Ascending aorta (tissue), 2 donors: ENCODE data around the gene HLA-DRA. TPM values are rescaled to one million over a fixed set of nuclear protein-coding genes. Genes with fewer than 3 reads are reported as not detected.

Experiments
- DNase-seq, 2 donors: peaks; one replicate each; pipeline ENCODE4 v3.0.0-alpha.2; 2019; ENCODE audit warnings: low spot score in 2 of 2
- H3K27ac ChIP-seq, 2 donors: fragments of 200-600 bp; sonication (generic); one replicate each; pipeline ENCODE4 v1.5.1; 2016 to 2017; ENCODE audit warnings: mild to moderate bottlenecking in 1 of 2
- H3K27me3 ChIP-seq: fragments of 200-600 bp; sonication (generic); one replicate; pipeline ENCODE4 v1.5.1; 2017
- H3K36me3 ChIP-seq, 2 donors: fragments of 200-600 bp; sonication (generic); one replicate each; pipeline ENCODE4 v1.5.1; 2016
- H3K4me1 ChIP-seq, 2 donors: fragments of 200-600 bp; sonication (generic); one replicate each; pipeline ENCODE4 v1.5.1; 2016 to 2017; ENCODE audit warnings: mild to moderate bottlenecking in 1 of 2
- H3K4me3 ChIP-seq, 2 donors: fragments of 200-600 bp; sonication (generic); one replicate each; pipeline ENCODE4 v1.5.1; 2016 to 2017; ENCODE audit warnings: mild to moderate bottlenecking in 1 of 2
- H3K9me3 ChIP-seq, 2 donors: fragments of 200-600 bp; sonication (generic); one replicate each; pipeline ENCODE4 v1.5.1; 2016
- CTCF ChIP-seq, 3 experiments: fragments of 200-600 bp in 2 of 3; fragments of 450-650 bp in 1 of 3; sonication (generic) in 2 of 3; IDR thresholded peaks; one replicate each; pipeline ENCODE4 v1.5.1; 2016 to 2019; ENCODE audit warnings: antibody characterized with exemption in 3 of 3, mild to moderate bottlenecking in 1 of 3, moderate library complexity in 1 of 3
- intact Hi-C: fragments of 100-400 bp; cut with DNase I; formaldehyde crosslinking; loops from one replicate; pipeline ENCODE4 v1.15.1; 2023
- total RNA-seq: library from RNA; depleted of rRNA; stranded (reverse); fragments of >200 nt; gene quantifications from one replicate; pipeline ENCODE4 v1.1.0, GENCODE V29; 2016

The HLA-DRA gene
- 220 TPM for total RNA-seq

- no peaks in the 10 kb centered on the region for H3K36me3 ChIP-seq
- no peaks in the 10 kb centered on the region for H3K4me1 ChIP-seq
- peak within 1 kb of the TSS in 1 of 2 donors; percentile 10 for H3K27ac ChIP-seq
- H3K9me3 ChIP-seq = no peaks in the 10 kb centered on the region
- intact Hi-C loops = no loop called here
- H3K27me3 ChIP-seq = no peaks in the 10 kb centered on the region
- no peak for DNase-seq
- peak within 1 kb of the TSS; percentile 34 to 48 for H3K4me3 ChIP-seq
- TF ChIP-seq CTCF (IDR thresholded peaks at IDR 0.05) = no peak
Measured at GRCh38 chr6:32439602-32440214, at the start of gene HLA-DRA. TSS of gene HLA-DRA (plus strand) at chr6:32439887. CDS start at chr6:32439951, 64 bp downstream.

GRCh38 chr6:32391505-32391904 is 48.2 kb upstream of the HLA-DRA start:
- no peaks in the 10 kb centered on the region for H3K27me3 ChIP-seq
- H3K4me1 ChIP-seq = no peaks in the 10 kb centered on the region
- intact Hi-C loops = no loop called here
- H3K4me3 ChIP-seq = no peak overlapping the region
- no peak overlapping the region for H3K27ac ChIP-seq
- H3K36me3 ChIP-seq = no peaks in the 10 kb centered on the region
- no peak for TF ChIP-seq CTCF (IDR thresholded peaks at IDR 0.05)
- H3K9me3 ChIP-seq = no peaks in the 10 kb centered on the region
- no peak for DNase-seq

- Histone ChIP-seq H3K9me3 (no peaks in the 10 kb centered on the region), H3K27me3 (no peaks in the 10 kb centered on the region), H3K36me3 (no peaks in the 10 kb centered on the region), H3K4me3 (no peak overlapping the region), H3K4me1 (no peaks in the 10 kb centered on the region), H3K27ac (peak overlapping the region in 1 of 2 donors; percentile 7)
- no peak for DNase-seq
- intact Hi-C loops = no loop called here
- TF ChIP-seq CTCF (IDR thresholded peaks at IDR 0.05) = no peak
Measured at GRCh38 chr6:32393665-32394420, 45.8 kb upstream of the HLA-DRA start.

GRCh38 chr6:32396028-32396427 is 43.7 kb upstream of the HLA-DRA start:
- Histone ChIP-seq H3K27ac (no peak overlapping the region), H3K4me3 (no peak overlapping the region), H3K4me1 (no peaks in the 10 kb centered on the region), H3K27me3 (no peaks in the 10 kb centered on the region), H3K36me3 (no peaks in the 10 kb centered on the region), H3K9me3 (no peaks in the 10 kb centered on the region)
- no peak for TF ChIP-seq CTCF (IDR thresholded peaks at IDR 0.05)
- no peak for DNase-seq
- intact Hi-C loops = no loop called here

GRCh38 chr6:32397252-32397920 is 42.3 kb upstream of the HLA-DRA start:
- Histone ChIP-seq H3K36me3 (no peaks in the 10 kb centered on the region), H3K4me1 (no peaks in the 10 kb centered on the region), H3K27ac (no peak overlapping the region), H3K9me3 (no peaks in the 10 kb centered on the region), H3K4me3 (no peak overlapping the region), H3K27me3 (no peaks in the 10 kb centered on the region)
- no peak for TF ChIP-seq CTCF (IDR thresholded peaks at IDR 0.05)
- intact Hi-C loops = no loop called here
- no peak for DNase-seq
